GM06990 (cell line): ENCODE measurements around the gene ETNK1.
"Not testable (repeated sequence)": the region's sequence is repeated elsewhere in the genome, so short reads cannot be mapped to it uniquely, and the experiment has no call there.

Experiments used
- DNase-seq: peaks from one replicate; pipeline ENCODE4 v3.0.0-alpha.2; 2011; ENCODE audit not compliant: insufficient read length; ENCODE audit errors: extremely low read depth
- H3K27me3 ChIP-seq: replicated peaks from 2 replicates; pipeline ENCODE4 v1.6.0; 2011; ENCODE audit warnings: low read length; ENCODE audit not compliant: control insufficient read depth, insufficient read depth
- H3K36me3 ChIP-seq: 2 replicates; pipeline ENCODE4 v1.5.1; 2011; ENCODE audit warnings: low read length; ENCODE audit not compliant: control insufficient read depth, insufficient read depth
- H3K4me3 ChIP-seq: replicated peaks from 2 replicates; pipeline ENCODE4 v1.5.1; 2011; ENCODE audit warnings: low read depth, mild to moderate bottlenecking, control low read depth, low read length
- TF ChIP-seq, protein P1 (sequence below): IDR thresholded peaks from 2 replicates; pipeline ENCODE4 v1.5.1; 2011; ENCODE audit warnings: low read length, control low read depth, mild to moderate bottlenecking, inconsistent platforms; ENCODE audit not compliant: insufficient read depth, poor library complexity, severe bottlenecking

The ETNK1 gene

DNA sequence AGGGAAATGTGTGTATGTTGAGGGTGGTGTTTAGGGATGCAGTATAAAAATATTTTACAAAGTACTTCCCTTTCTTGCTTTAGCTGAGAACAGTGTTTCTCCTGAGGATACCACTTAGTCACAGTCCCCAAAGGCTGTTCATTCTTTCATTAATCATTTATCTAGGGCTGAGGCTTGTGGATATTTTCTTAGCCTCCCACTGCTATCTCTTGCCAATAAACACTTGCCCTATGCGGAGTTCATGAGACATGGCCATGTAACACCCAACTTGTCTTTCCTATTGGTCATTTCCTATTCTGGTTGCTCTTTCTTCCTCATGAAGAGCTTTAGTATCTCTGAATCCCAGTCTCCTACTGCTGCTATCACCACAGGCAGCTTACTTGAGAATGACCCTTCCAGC is 75.1 kb downstream of the ETNK1 start:
- DNase-seq, result no peak
- no peaks in the 10 kb centered on the region for H3K27me3 ChIP-seq
- H3K4me3 ChIP-seq, result no peak overlapping the region
- H3K36me3 ChIP-seq, result no peaks in the 10 kb centered on the region
- TF ChIP-seq, protein P1, sequence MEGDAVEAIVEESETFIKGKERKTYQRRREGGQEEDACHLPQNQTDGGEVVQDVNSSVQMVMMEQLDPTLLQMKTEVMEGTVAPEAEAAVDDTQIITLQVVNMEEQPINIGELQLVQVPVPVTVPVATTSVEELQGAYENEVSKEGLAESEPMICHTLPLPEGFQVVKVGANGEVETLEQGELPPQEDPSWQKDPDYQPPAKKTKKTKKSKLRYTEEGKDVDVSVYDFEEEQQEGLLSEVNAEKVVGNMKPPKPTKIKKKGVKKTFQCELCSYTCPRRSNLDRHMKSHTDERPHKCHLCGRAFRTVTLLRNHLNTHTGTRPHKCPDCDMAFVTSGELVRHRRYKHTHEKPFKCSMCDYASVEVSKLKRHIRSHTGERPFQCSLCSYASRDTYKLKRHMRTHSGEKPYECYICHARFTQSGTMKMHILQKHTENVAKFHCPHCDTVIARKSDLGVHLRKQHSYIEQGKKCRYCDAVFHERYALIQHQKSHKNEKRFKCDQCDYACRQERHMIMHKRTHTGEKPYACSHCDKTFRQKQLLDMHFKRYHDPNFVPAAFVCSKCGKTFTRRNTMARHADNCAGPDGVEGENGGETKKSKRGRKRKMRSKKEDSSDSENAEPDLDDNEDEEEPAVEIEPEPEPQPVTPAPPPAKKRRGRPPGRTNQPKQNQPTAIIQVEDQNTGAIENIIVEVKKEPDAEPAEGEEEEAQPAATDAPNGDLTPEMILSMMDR, result no peak

DNA sequence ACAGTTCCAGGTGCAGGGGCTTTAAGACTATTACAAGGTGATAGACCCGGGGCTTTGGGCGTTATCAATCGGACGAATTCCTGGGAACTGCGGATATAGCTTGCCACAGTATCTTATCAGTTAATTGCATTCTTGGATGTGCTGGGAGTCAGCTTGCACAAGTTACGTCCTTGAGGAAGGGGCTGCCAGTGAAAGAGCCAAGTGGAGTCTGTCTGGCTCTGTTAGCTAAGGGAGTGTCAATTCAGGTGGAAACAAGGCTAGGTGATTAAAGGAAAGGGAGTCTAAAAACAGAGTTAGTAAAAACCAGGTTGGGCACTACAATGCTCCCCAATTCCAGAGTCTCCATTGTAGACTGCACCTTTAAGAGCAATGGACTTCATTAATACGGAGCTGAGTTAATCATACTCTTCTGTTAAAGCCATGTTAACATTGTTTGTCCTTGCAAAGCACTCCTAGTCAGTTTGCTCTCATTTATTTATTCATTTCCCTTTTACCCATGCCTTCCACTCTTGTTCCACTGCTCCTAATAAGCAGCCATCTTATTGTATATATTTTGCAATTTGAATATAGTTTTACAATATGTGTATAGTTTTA is 76.3 kb downstream of the ETNK1 start:
- not testable (repeated sequence) for H3K4me3 ChIP-seq

DNA sequence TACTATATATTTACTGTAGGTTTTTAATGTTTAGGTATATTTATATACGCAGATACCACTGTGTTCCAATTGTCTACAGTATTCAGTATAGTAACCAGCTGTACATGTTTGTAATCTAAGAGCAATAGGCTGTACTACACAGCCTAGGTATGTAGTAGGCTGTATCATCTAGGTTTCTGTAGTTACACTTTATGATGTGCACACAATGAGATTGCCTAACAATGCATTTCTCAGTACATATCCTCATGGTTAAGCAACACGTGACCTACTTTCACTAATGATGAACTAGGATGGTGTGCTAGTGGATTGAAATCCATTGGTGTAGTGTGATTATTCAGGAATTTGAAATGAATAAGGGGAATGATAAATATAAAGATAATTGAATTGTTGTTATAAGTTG is 77.7 kb downstream of the ETNK1 start:
- no peak for DNase-seq
- Histone ChIP-seq H3K36me3 (no peaks in the 10 kb centered on the region), H3K27me3 (no peaks in the 10 kb centered on the region), H3K4me3 (no peak overlapping the region)
- TF ChIP-seq, protein P1, result no peak

More for the DNA sequence above, 76.3 kb downstream of the ETNK1 start:
- DNase-seq, H3K27me3 ChIP-seq, H3K36me3 ChIP-seq: not testable (repeated sequence)

DNA sequence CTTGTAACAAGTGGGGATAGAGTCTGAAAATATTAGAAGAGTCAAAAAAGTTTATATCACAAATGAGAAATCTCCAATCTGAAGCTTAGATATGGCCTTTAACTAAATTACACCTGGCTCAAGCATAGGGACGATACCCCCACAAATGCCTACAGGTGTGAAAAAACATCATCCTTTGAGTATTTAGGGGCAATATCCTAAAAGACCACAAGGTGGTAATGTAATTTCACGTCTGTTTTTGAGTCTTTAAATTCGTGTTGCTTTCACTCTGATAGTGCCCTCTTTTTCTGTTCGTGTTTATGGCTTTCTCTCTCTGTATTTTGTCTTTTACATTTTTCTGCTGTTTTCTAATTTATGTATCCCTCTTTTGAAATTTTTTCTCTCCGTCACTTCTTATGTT is 84.3 kb downstream of the ETNK1 start:
- Histone ChIP-seq H3K27me3 (no peaks in the 10 kb centered on the region), H3K4me3 (no peak overlapping the region), H3K36me3 (no peaks in the 10 kb centered on the region)
- peak; percentile 35 for DNase-seq
- TF ChIP-seq, protein P1, result peak; percentile 20

DNA sequence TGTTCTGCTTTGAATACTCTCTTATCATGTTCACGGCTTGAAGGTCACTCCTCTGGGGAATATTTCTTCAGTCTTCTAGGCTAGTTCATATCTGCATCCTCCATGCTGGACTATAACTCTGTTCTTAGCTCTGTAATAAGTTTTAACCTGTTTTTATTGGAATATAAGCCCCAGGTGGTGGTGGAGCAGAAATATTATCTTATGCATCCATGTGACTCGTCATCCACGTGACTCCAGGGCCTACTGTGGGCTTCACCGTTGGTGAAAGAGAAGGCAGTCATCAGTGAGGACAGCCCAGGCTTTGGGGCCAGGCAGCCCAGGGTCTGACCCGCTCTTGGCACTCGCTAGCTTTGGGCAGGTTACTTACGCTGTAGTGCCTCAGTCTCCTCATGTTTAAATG is 87.1 kb downstream of the ETNK1 start:
- no peaks in the 10 kb centered on the region for H3K27me3 ChIP-seq
- no peak for DNase-seq
- H3K36me3 ChIP-seq, result no peaks in the 10 kb centered on the region
- TF ChIP-seq, protein P1, result no peak
- H3K4me3 ChIP-seq, result no peak overlapping the region

DNA sequence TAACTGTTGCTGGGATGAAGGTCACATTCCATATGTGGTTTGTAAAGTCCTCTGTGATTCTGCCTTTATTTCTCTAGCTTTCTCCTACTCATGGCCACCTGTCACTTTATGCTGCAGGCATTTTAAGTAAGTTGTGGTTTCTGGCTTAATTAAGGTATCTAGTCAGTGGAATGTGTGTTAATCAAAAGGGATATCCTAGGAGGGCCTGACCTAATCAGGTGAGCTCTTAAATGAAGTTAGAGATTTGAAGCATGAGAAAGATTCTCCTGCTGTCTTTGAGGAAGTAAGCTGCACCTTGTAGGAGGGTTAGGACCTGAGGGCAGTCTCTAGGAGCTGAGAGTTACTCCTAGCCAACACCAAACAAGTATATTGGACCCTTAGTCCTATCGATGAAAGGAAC is 90.3 kb downstream of the ETNK1 start:
- H3K27me3 ChIP-seq, result no peaks in the 10 kb centered on the region
- no peak overlapping the region for H3K4me3 ChIP-seq
- H3K36me3 ChIP-seq, result no peaks in the 10 kb centered on the region
- no peak for DNase-seq
- TF ChIP-seq, protein P1, result no peak
